AML-193 (cell line): ENCODE measurements around the gene RETN.
A peak's percentile ranks its signal among the peaks of the same experiment; 100 is the strongest.

Source experiments
- DNase-seq, 2 experiments: peaks; one replicate each; lab custom pipeline; 2025; lab: John Stamatoyannopoulos, UW

Gene RETN

DNA sequence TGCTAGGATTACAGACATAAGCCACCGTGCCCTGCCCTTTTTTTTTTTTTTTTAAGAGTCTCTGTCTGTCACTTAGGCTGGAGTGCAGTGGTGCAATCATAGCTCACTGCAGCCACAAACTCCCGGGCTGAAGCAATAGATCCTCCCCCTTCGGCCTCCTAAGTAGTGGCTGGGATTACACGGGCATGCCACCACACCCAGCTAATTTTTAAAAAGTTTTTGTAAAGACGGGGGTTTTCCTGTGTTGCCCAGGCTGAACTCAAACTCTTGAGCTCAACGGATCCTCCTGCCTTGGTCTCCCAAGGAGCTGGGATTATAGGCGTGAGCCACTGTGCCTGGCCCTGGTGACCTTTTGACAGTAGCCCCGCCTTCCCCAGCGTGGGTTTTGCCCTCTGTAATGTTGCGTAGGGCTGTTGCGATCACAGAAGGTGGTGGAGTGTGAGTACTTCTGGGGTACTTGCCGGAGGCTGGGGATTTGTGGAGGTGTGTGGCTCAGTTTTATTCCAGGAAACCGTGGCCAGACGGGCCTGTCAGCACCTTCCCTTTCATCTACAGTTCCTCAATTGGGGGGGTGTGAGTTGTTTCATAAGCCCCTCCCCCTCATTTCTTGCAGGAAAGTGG is 11.6 kb upstream of the RETN start:
- DNase-seq = peak; percentile 84 to 88

DNA sequence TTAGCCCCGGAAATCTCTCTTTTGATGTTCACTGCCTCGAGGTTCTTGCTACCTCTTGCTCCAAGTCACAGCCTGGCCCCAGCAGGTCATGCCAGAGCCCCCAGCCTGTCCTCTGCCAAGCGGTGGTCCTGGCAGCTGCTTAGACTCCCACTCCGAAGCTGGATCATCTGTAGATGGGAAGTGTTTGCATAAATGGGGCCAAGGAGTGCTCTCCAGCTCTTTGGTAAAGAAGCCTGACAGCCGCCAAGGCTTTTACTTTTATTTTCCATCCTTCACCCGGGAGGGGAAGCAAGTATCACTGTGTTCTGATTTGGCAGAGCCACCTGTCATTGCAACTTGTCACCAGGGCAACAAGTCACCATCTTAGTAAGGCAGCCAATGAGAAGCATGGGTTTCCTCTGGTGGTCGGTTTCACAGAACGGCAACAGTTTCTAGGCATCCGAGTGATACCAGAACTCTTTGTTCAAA is 10.6 kb upstream of the RETN start:
- no peak for DNase-seq

GRCh38 chr19:7661744-7662538 is 6.9 kb upstream of the RETN start:
- DNase-seq = no peak

DNA sequence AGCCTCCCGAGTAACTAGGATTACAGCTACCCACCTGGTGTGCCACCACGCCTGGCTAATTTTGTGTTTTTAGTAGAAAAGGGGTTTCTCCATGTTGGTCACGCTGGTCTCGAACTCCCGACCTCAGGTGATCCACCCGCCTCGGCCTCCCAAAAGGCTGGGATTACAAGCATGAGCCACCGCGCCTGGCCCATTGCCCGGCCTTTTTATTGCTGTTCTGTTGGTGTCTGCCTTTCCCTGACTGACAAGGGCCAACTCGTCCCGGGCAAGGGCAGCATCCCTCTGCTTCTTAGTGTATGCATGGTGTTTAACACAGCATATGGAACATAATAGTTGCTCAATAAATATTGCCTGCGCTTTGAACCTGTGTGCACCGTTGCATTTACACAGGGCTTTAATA is 6.2 kb upstream of the RETN start:
- DNase-seq = no peak

DNA sequence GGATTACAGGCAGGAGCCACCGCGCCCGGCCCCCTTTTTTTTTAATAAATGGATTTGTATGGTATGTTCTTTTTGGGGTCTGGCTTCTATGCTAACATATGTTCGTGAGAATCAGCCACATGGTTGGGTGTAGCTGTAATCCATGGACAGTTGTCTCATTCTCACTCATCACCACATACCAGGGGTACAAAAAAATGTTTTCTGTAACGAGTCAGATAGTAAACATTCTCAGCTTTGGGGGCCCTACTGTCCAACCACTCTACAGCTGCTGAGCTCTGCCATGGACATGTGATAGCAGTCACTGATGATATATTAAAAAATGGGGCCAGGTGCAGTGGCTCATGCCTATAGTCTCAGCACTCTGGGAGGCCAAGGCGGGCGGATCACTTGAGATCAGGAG is 5.1 kb upstream of the RETN start:
- no peak for DNase-seq

- no peak for DNase-seq
These were observed 3.8 kb upstream of the RETN start for GRCh38 chr19:7665076-7665475.

DNA sequence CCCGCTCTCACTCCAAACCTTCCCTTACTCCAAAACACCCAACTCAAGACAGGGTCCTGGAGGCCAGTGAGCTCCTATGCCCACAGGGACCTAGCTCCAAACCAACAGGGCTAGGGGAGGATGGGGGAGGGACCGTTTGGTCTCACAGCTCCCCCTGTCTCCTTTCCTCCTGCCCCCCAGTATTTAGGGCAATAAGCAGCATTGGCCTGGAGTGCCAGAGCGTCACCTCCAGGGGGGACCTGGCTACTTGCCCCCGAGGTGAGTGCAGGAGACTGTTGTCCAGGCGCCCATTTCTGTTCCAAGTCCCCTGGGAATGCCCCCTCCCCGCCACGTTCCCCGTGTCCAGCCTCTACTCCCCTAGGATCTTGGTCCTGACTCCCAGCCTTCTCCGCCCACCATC is 792 bp downstream of the RETN start:
- no peak for DNase-seq

GRCh38 chr19:7670150-7670783 is 1.4 kb downstream of the RETN start:
- DNase-seq = no peak

GRCh38 chr19:7670790-7671189 is 1.9 kb downstream of the RETN start:
- DNase-seq = no peak

DNA sequence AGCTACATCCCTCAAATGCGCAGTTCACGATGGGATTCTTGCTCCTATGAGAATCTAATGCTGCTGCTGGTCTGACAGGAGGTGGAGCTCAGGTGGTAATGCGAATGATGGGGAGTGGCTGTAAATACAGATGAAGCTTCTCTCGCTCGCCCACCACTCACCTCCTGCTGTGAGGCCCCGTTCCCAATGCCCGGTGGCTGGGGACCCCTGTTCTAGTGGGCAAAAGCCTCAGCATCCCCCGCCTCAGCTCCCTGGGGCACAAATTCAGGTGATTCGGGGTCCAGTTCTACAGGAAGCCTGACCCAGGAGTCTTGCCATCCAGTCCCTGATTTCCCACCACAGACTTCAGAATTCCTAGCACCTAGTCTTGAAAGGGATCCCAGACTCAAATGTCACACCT is 3.7 kb downstream of the RETN start:
- DNase-seq = no peak

GRCh38 chr19:7674010-7675005 is 5.5 kb downstream of the RETN start:
- DNase-seq = peak; percentile 89 to 91

GRCh38 chr19:7676376-7676775 is 7.5 kb downstream of the RETN start:
- peak; percentile 42 to 66 for DNase-seq

- peak; percentile 67 to 68 for DNase-seq
These were observed 8.0 kb downstream of the RETN start, which contains the start of gene MCEMP1 for GRCh38 chr19:7676854-7677253. MCEMP1 (plus strand) TSS chr19:7677090; CDS start chr19:7677121, 31 bp downstream.

GRCh38 chr19:7677669-7678311 is 8.9 kb downstream of the RETN start:
- DNase-seq = no peak

DNA sequence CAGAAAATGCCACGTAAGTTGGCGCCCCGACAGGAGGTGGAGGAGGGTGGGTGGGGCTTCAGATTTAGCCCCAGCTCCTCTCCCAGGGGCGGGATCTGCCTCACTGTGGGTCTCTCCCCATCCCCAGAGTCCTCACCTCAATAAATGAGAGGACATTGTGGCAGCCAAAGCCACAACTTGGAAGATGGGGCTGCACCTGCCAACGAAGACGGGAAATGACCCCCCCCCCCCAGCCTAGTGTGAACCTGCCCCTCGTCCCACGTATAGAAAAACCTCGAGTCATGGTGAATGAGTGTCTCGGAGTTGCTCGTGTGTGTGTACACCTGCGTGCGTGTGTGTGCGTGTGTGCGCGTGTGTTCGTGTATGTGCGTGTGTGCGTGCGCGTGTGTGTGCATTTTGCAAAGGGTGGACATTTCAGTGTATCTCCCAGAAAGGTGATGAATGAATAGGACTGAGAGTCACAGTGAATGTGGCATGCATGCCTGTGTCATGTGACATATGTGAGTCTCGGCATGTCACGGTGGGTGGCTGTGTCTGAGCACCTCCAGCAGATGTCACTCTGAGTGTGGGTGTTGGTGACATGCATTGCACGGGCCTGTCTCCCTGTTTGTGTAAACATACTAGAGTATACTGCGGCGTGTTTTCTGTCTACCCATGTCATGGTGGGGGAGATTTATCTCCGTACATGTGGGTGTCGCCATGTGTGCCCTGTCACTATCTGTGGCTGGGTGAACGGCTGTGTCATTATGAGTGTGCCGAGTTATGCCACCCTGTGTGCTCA is 10.3 kb downstream of the RETN start:
- peak in 1 of 2 experiments; percentile 9 for DNase-seq

GRCh38 chr19:7679771-7680605 is 11.1 kb downstream of the RETN start:
- DNase-seq = no peak

GRCh38 chr19:7680606-7681339 is 11.9 kb downstream of the RETN start, which contains the start of gene TRAPPC5:
TRAPPC5 (plus strand) TSS chr19:7680833; CDS start chr19:7682254, 1,421 bp downstream.
- DNase-seq = peak; percentile 60 to 69

DNA sequence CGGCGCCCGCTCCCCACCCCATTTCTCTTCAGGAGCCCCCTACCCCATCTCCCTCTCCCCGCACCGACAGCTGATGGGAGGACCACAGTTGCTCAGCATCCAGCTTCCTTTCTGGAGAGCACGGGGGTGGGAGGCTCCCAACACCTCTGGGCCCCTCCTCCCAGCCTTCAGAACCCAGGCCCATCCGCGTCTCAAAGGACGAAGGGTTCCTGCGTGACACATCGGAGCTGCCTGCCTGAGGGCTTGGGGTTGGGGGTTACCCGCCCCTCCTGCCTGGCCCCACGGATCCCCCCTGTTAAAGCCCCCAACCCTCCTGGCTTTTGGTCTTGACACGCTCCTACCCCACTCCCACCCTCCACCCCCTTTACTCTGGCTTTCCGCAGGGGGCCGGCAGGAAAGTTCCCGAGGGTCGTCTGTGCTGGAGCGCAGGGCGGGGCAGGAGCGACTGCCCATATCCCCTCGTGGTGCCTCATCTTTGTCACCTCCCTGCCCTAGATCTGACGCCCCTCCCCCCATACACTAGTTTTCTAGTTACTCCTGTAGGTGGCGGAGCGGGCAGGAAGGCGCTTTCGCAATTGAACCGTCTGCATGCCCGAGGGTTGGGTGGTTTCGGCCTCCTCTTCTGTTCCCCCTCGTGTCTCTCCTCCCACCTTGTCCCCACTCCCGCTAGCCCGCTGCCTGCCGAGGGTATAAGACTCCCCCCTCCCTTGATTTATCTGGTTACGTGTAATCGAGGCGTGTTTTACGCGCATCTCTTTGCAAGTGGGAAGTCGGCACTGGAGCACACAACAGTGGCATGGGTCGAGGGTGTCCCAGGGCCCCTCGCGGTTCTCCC is 12.7 kb downstream of the RETN start:
- peak; percentile 95 for DNase-seq
